Mesothelial cell of epicardium (in vitro differentiated cells): ENCODE data around the gene TOMM40. TPM values are rescaled to one million over a fixed set of nuclear protein-coding genes. Genes with fewer than 3 reads are reported as not detected.
"Not testable (repeated sequence)": the region's sequence is repeated elsewhere in the genome, so short reads cannot be mapped to it uniquely, and the experiment has no call there.

ENCODE experiments used
- DNase-seq, 2 experiments: peaks; one replicate each; pipeline ENCODE4 v3.0.0; 2021; ENCODE audit warnings: low spot score in 2 of 2; ENCODE audit not compliant: unreplicated experiment in 2 of 2
- H3K27ac Mint-ChIP-seq: 2 replicates; pipeline ENCODE4 v1.8.0; 2021; ENCODE audit warnings: mixed read lengths
- H3K27me3 Mint-ChIP-seq: 2 replicates; pipeline ENCODE4 v1.8.0; 2021; ENCODE audit warnings: low read depth, mixed read lengths
- H3K36me3 Mint-ChIP-seq: 2 replicates; pipeline ENCODE4 v1.8.0; 2021; ENCODE audit warnings: mixed read lengths
- H3K4me1 Mint-ChIP-seq: 2 replicates; pipeline ENCODE4 v1.8.0; 2021; ENCODE audit warnings: mixed read lengths
- H3K4me3 Mint-ChIP-seq: 2 replicates; pipeline ENCODE4 v1.8.0; 2021; ENCODE audit warnings: mild to moderate bottlenecking, moderate library complexity, mixed read lengths
- H3K9me3 Mint-ChIP-seq: 2 replicates; pipeline ENCODE4 v1.8.0; 2021; ENCODE audit warnings: mixed read lengths
- CTCF ChIP-seq: fragments of 200-600 bp; sonication (generic); IDR thresholded peaks from one replicate; pipeline ENCODE4 v1.5.0; 2021; ENCODE audit warnings: antibody characterized with exemption; ENCODE audit not compliant: unreplicated experiment
- total RNA-seq: library from RNA; stranded (reverse); gene quantifications from 3 replicates; pipeline ENCODE4 v1.2.1, GENCODE V29; 2021

Gene TOMM40
- total RNA-seq, 1 donor from 2014 or later = 47.8 TPM

- DNase-seq = no peak
- Mint-ChIP-seq H3K27me3 (no peaks in the 10 kb centered on the region), H3K4me3 (no peak overlapping the region), H3K36me3 (peaks cover 19% of the 10 kb centered on the region), H3K9me3 (no peaks in the 10 kb centered on the region), H3K27ac (peak overlapping the region; percentile 27), H3K4me1 (peaks cover 34% of the 10 kb centered on the region)
- TF ChIP-seq CTCF = no peak
These were observed 11.6 kb upstream of the TOMM40 start for GRCh38 chr19:44879309-44880065.

GRCh38 chr19:44882063-44882462 is 9.0 kb upstream of the TOMM40 start:
- Mint-ChIP-seq H3K4me3 (no peak overlapping the region), H3K36me3 (peaks cover 24% of the 10 kb centered on the region), H3K27me3 (no peaks in the 10 kb centered on the region), H3K4me1 (peaks cover 31% of the 10 kb centered on the region), H3K9me3 (no peaks in the 10 kb centered on the region), H3K27ac (peak overlapping the region; percentile 68)
- TF ChIP-seq CTCF = no peak
- no peak for DNase-seq

GRCh38 chr19:44882619-44883397 is 8.2 kb upstream of the TOMM40 start:
- Mint-ChIP-seq H3K4me1 (peaks cover 26% of the 10 kb centered on the region), H3K36me3 (peaks cover 28% of the 10 kb centered on the region), H3K27ac (peak overlapping the region; percentile 56)
- not testable (repeated sequence) for DNase-seq, H3K27me3 Mint-ChIP-seq, H3K4me3 Mint-ChIP-seq, H3K9me3 Mint-ChIP-seq

GRCh38 chr19:44883922-44884321 is 7.1 kb upstream of the TOMM40 start:
- H3K9me3 Mint-ChIP-seq = no peaks in the 10 kb centered on the region
- H3K27ac Mint-ChIP-seq = peak overlapping the region; percentile 90
- H3K27me3 Mint-ChIP-seq = no peaks in the 10 kb centered on the region
- DNase-seq = no peak
- H3K36me3 Mint-ChIP-seq = peaks cover 34% of the 10 kb centered on the region
- no peak overlapping the region for H3K4me3 Mint-ChIP-seq
- TF ChIP-seq CTCF = no peak
- H3K4me1 Mint-ChIP-seq = peaks cover 16% of the 10 kb centered on the region

DNA sequence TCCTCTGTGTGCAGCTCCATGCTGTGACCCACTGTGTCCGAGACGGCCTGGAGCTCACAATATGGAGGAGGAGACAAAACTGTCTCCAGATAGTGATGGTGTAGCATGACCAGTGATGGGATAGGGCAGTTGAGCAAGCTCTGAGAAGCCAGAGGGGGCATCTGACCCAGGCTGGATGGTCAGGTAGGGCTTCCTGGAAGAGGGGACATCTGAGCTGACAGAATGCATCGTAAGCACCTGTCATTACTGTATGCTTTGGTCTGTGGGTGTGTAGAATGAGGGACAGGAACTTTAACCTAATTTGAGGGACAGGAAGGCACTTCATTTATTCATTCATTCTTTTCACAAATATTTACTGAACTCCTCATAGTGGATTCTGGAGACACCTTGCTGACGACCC is 6.5 kb upstream of the TOMM40 start:
- no peak for DNase-seq
- H3K36me3 Mint-ChIP-seq = peaks cover 36% of the 10 kb centered on the region
- peak overlapping the region; percentile 90 for H3K27ac Mint-ChIP-seq
- TF ChIP-seq CTCF = no peak
- no peak overlapping the region for H3K4me3 Mint-ChIP-seq
- peaks cover 17% of the 10 kb centered on the region for H3K4me1 Mint-ChIP-seq
- H3K27me3 Mint-ChIP-seq = no peaks in the 10 kb centered on the region
- H3K9me3 Mint-ChIP-seq = no peaks in the 10 kb centered on the region

- Mint-ChIP-seq H3K9me3 (no peaks in the 10 kb centered on the region), H3K4me1 (peaks cover 21% of the 10 kb centered on the region), H3K4me3 (no peak overlapping the region), H3K36me3 (peaks cover 34% of the 10 kb centered on the region), H3K27ac (peak overlapping the region; percentile 30), H3K27me3 (no peaks in the 10 kb centered on the region)
- DNase-seq = no peak
- no peak for TF ChIP-seq CTCF
These were observed 4.9 kb upstream of the TOMM40 start for GRCh38 chr19:44886141-44886540.
